Stimulated activated naive CD8-positive, alpha-beta T cell treated with anti-CD3 and anti-CD28 coated beads, Interleukin-15, Interleukin-2, amounts not matched to agents 100 U/mL and 50 U/mL, for 24 hours (primary cell): Measurements from ENCODE around the gene SLC19A1.

ENCODE experiments used
- ATAC-seq: fragments of 150-1000 bp; cut with Tn5 transposase; one replicate; pipeline ENCODE4 v1.10.0; 2021
- DNase-seq: peaks from one replicate; pipeline ENCODE4 v3.0.0; 2021

The SLC19A1 gene

DNA sequence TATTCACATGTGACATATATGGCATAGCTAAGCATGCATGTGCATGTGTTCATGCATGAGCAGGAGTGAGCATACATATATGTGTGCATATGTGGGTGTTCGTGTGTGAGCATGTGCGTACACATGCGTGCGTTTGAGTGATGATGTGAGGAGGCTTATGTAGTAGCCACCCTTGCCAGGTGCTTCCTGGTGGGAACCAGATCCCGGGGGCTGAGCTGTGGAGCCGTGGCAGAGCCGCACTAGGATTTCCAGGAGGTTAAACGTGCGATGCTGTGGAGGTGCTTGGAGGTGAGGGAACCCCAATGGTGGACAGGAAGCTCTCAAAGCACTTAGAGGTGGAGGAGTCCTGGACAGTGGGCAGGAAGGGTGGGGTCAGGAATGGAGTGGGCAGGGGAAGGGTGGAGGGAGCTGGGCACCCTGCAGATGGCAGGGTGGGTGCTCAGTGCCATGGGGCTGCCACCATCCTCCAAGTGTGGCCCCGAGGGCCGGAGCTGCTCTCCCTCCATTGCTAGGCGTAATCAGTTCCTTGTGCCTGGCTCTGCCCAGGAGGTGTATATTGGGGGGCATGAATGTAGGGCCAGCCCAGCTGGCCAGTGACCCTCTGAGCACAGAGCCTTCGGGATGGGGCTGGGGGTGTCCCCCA, 88.8 kb downstream of the SLC19A1 start:
- ATAC-seq (no peak), DNase-seq (no peak)

DNA sequence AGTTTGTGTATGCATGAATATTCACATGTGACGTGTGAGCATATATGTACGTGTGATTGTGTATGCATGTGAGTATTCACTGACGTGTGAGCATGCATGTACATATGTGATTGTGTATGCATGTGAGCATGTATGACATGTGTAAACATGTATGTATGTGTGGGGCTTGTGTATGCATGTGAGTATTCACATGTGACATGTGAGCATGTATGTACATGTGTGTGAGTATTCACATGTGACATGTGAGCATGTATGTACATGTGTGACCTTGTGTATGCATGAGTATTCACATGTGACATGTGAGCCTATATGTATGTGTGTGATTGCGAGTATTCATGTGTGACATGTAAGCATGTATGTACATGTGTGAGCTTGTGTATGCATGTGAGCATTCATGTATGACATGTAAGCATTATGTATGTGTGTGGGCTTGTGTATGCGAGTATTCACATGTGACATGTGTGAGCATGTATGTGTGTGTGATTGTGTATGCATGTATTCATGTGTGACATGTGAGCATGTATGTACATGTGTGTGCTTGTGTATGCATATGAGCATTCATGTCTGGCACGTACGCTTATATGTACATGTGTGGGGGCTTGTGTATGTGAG, 89.4 kb downstream of the SLC19A1 start:
- DNase-seq (no peak), ATAC-seq (no peak)

DNA sequence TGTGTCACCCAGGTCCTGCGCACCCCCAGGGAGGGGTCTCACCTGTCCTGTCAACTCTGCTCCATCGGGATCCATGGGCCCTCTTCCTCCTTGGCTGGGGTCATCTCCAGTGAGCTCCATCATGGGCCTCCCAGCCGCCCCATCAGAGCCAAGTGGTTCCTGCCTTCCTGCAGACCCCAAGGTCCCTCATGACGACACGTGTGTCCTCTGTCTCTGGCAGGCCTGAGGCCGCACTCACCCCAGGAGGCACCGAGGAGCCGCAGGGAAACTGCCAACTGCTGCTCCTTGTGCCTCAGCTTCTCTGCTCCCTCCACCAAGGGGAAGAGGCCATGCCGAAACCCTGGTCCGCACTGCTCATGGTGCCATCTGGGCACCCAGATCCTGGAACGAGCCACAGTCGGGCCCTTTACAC, 90.5 kb downstream of the SLC19A1 start:
- ATAC-seq (no peak), DNase-seq (no peak)

DNA sequence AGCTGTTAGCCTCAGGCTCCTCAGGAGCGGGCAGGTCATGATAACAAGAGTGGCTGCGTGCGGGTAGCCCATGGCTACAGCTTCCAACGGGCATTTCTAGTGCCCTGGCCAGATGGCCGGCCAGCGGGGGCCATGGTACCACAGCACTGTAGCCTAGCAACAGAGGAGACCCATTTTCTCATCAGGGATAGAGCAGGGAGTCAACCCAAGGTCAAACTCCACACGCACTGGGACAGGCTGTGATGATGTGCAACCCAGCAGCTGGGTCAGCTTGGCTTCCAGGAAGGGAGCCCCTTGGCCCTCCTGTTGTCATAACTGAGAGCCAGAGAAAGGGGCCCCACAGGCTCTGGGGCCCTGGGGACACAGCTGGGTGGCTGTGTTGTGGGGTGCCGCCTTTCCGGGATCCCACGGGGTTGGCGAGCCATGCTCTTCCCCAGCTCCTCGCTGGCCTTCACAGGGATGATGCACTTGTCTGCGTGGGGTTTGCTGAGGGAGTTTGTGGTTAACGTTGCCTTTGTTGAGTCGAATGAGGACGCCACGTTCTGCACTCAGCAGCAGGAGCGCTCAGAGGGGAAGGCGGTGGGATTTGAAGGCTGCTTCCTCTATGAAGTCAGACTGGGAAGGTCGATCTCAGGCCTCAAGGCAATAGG, 91.0 kb downstream of the SLC19A1 start:
- ATAC-seq, result no peak
- no peak for DNase-seq

DNA sequence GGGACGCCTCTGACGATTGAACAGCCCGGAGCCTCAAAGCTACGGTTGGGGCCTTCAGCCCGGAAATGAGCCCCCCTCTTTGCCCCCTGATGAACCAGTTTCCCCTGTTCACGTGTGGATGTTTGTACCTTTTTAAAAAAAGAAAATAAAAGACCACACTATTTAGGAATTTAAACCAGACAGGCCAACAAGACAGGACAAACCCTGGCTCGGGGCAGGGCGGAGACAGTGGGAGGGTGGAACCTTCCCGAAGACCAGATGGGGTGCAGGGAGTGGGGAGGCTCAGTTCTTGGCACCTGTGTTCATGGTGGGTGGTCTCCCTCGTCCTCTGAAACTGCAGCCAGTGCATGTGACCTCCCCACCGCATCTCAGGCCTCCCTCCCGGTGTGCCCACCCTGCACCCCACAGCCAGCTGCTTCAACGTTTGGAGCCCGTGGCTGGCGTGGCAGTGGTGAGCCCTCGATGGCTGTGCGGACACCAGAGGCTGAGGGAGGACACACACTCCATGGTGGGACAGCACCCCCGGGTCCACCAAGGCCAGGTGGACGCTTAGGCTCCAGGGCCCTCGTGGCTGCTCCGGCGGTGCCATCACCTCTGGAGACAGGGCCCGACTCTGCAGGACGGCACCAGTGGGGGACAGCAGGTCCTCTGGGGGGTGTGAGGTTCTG, 91.7 kb downstream of the SLC19A1 start:
- ATAC-seq (no peak), DNase-seq (no peak)

DNA sequence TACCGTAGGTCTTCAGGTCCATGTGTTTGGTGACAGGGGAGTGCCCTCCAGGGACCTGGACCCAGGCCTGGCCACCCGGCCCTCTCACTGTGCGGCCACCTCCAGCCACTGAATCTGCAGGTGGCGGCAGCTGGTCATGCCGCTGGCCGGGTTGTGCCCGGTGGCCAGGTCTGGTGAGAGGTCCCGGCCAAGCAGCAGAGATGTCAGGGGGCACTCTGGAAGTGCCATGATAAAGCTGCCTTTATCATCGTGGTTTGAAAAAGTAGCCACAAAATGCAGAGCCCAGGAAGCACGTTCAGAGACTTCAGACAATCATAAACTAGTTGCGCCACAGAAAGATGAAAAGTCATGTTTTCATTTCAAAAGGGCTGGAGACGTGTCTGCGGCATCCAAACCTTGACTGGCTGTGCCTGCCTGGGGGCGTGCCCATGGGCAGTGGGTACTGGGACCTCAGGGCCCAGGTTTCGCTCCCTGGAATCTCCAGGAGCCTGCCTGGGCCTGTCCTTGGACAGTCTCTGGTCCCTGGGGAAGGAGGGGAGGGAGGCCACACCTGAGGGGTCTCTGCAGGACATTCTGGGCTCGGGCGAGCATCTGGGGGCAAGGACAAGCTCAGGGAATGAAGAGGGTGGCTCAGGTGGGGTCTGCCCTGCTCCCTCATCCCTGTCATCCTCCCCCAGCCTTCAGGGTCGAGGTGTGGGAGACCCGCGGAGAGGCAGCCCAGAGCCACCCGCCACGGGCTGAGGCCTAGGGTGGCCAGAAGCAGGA, 92.4 kb downstream of the SLC19A1 start:
- ATAC-seq (no peak), DNase-seq (no peak)

DNA sequence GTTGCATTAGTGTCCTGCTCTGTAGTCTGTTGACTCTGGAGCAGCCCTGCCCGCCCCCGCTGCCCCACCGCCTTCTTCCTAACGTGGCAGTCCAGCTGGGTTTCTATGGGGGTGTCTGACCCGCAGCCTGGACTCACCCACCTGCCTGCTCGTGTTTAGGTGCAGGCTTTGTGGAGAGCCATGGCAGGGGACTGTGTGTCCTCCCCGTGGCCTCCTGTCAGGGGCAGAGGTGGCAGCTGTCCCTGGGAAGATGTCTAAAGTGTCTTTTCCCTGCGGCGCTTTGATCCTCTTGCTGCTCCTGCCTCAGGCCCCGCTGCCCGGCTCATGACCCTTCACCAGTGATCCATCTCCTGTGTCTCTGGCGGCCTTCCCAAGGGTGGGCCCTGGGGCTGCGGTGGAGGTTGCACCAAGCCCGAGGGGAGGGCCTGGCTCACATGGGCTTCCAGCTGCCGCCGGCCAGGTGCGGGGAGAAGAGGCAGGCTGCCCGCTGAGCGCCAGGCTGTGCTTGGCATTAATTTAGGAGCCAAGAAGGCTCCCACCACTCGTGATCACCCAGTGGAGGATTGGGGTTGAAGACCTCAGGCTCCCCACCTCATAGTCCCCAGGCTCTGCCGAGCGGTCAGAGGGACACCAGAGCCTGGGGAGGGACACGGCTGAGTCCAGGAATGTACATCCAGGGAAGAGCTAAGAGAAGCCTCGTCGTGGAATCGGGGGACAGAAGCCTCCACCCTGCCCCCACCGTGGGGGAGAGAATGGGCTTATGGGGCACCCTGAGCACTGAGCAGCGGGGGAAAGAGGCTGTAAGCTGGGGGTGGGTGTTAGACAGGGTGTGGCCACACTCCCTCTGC, 93.2 kb downstream of the SLC19A1 start:
- ATAC-seq (no peak), DNase-seq (no peak)

DNA sequence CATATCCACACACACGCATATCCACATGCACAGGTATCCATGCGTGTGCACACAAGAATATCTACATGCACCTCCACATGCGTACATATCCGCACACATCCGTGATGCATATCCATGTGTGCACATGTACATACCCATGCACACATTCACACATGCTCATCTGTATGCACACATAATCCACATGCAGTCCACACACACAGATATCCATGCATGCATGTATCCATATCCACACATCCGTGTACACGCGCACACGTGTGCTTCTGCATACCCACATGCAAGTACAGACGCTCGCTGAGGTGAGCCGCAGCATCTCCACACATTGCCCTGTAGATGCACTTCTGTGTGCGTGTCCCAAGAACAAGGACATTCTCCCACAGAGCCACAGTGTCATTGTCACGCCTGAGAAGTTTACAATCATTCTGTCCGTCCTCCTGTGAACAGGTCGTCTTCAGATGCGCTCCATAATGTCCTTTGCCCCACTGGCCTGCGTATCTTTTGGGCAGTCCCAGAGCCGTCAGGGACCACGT, 93.9 kb downstream of the SLC19A1 start:
- DNase-seq (no peak), ATAC-seq (no peak)
